IPS-20b (cell line): ENCODE results near the gene CASP14.
A peak's percentile ranks its signal among the peaks of the same experiment; 100 is the strongest.
"Not testable (repeated sequence)": the region's sequence is repeated elsewhere in the genome, so short reads cannot be mapped to it uniquely, and the experiment has no call there.

Experiments
- H3K27ac ChIP-seq: one replicate; pipeline ENCODE4 v1.5.1; 2013; ENCODE audit warnings: low read length
- H3K27me3 ChIP-seq: 2 replicates; pipeline ENCODE4 v1.6.1; 2013; ENCODE audit warnings: mild to moderate bottlenecking, low read length, inconsistent platforms; ENCODE audit not compliant: insufficient read depth
- H3K36me3 ChIP-seq: 2 replicates; pipeline ENCODE4 v1.6.1; 2013; ENCODE audit warnings: low read depth, mild to moderate bottlenecking, inconsistent platforms, low read length, moderate library complexity; ENCODE audit not compliant: insufficient read depth
- H3K4me1 ChIP-seq: 2 replicates; pipeline ENCODE4 v1.6.1; 2013; ENCODE audit warnings: mild to moderate bottlenecking, control low read depth, inconsistent platforms, low read length, moderate library complexity; ENCODE audit not compliant: insufficient read depth
- H3K4me3 ChIP-seq: 2 replicates; pipeline ENCODE4 v1.5.1; 2013; ENCODE audit warnings: mild to moderate bottlenecking, low read length, inconsistent platforms
- H3K9ac ChIP-seq: 2 replicates; pipeline ENCODE4 v1.6.1; 2013; ENCODE audit warnings: low read depth, mild to moderate bottlenecking, inconsistent platforms, low read length, moderate library complexity
- H3K9me3 ChIP-seq: 2 replicates; pipeline ENCODE4 v1.6.1; 2013; ENCODE audit warnings: mild to moderate bottlenecking, low read depth, low read length, inconsistent platforms; ENCODE audit not compliant: insufficient read depth

CASP14 gene

DNA sequence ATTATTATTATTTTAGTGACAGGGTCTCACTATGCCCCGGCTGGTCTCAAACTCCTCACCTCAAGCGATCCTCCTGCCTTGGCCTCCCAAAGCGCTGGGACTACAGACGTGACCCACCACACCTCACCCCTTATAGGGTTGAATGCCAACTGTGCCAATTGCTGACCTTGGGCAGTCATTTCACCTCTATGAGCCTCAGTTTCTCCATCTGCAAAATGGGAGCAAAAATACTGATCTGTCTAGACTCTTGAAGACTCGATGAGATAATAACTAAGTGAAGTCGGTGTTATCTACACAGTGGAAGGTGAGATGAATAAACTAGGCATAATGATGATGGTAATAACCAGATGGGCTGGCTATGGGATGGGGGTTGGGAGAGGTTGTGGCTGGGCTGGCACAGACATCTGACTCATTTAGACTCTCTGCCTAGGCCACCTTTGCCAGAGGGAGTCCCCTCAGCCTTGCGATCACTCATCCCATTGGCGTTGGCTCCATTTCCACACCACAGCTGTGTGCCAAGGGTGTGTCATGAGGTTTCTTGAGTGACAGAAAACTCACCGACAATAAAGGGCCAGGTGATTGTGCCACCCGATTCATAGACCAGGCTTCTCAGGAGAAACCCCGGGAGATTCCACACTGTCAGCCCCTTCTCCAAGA is at the start of gene CASP14:
TSS of gene CASP14 (plus strand) at position 596 of the 657 bp plus-strand sequence. CDS start 2,772 bp downstream, outside the sequence.
- Histone ChIP-seq H3K9me3 (no peaks in the 10 kb centered on the region; the same call in none of the 2 replicates), H3K36me3 (no peaks in the 10 kb centered on the region), H3K9ac (no peak within 1 kb of the TSS), H3K27me3 (no peaks in the 10 kb centered on the region), H3K27ac (no peak within 1 kb of the TSS), H3K4me1 (no peaks in the 10 kb centered on the region), H3K4me3 (no peak within 1 kb of the TSS)

DNA sequence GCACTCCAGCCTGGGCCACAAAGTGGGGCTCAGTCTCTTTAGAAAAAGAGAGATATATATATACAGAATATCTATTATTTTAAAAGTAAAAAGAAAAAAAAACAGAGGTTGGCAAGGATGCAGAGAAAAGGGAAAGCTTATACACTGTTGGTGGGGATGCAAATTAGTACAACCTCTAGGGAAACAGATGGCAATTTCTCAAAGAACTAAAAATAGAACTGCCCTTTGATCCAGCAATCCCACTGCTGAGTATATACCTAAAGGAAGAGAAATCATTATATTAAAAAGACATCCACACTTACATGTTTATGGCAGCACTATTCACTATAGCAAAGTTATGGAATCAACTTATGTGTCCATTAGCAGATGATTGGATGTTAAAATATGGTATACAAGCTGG is 41.0 kb upstream of the CASP14 start:
- Histone ChIP-seq H3K27me3 (peaks cover 50% of the 10 kb centered on the region), H3K36me3 (no peaks in the 10 kb centered on the region), H3K9me3 (no peaks in the 10 kb centered on the region), H3K4me1 (no peaks in the 10 kb centered on the region), H3K4me3 (no peak overlapping the region), H3K27ac (no peak overlapping the region), H3K9ac (no peak overlapping the region)

GRCh38 chr19:15010501-15011300 is 38.6 kb upstream of the CASP14 start:
- Histone ChIP-seq H3K4me3 (peak overlapping the region; percentile 67), H3K9me3 (no peaks in the 10 kb centered on the region), H3K9ac (peak overlapping the region; percentile 63; the same call in 1 of the 2 replicates)

GRCh38 chr19:15014579-15014978 is 34.7 kb upstream of the CASP14 start:
- H3K4me3 ChIP-seq: no peak overlapping the region
- H3K27me3 ChIP-seq: peaks cover 72% of the 10 kb centered on the region
- no peaks in the 10 kb centered on the region for H3K4me1 ChIP-seq
- H3K27ac ChIP-seq: no peak overlapping the region
- H3K36me3 ChIP-seq: no peaks in the 10 kb centered on the region
- no peaks in the 10 kb centered on the region for H3K9me3 ChIP-seq
- H3K9ac ChIP-seq: no peak overlapping the region

More at GRCh38 chr19:15010501-15011300, 38.6 kb upstream of the CASP14 start:
- Histone ChIP-seq H3K4me1 (no peaks in the 10 kb centered on the region), H3K27ac (no peak overlapping the region), H3K36me3 (no peaks in the 10 kb centered on the region), H3K27me3 (peaks cover 69% of the 10 kb centered on the region)

DNA sequence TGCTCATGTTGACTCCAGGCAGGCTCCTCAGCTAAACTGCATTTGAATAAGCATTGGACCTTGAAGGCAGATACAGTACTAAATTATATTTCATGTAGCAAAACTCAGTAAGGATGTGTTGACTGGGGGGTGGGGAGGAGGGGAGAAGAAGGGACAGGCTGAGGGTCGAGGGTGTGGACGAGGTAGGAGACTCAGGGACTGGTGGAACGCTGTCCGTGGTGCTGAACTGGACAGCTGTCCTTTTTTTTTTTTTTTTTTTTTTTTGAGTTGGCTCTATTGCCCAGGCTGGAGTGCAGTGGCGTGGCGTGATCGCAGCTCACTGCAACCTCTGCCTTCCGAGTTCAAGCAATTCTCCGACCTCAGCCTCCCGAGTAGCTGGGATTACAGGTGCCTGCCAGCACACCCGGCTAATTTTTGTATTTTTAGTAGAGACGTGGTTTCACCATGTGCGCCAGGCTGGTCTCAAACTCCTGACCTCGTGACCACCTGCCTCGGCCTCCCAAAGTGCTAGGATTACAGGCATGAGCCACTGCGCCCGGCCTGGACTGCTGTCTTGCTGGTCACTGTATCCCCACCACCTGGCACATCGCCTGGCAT is 33.2 kb upstream of the CASP14 start:
- H3K36me3 ChIP-seq: no peaks in the 10 kb centered on the region
- H3K4me1 ChIP-seq: no peaks in the 10 kb centered on the region
- H3K27me3 ChIP-seq: peaks cover 58% of the 10 kb centered on the region
- no peak overlapping the region for H3K4me3 ChIP-seq
- no peak overlapping the region for H3K27ac ChIP-seq
- H3K9ac ChIP-seq: no peak overlapping the region
- H3K9me3 ChIP-seq: no peaks in the 10 kb centered on the region

DNA sequence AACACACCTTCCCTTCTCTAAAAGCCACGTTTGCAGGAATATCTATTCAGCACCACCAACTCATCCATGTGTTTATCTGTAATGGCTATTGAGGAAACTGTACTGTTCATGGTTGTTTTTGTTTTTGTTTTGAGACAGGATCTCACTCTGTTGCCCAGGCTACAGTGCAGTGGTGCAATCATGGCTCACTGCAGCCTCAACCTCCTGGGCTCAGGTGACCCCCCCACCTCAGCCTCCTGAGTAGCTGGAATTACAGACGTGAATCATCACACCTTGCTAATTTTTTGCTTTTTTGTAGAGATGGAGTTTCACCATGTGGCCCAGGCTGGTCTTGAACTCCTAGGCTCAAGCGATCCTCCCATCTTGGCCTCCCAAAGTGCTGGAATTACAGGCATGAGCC is 30.4 kb upstream of the CASP14 start:
- not testable (repeated sequence) for H3K36me3 ChIP-seq, H3K9ac ChIP-seq, H3K9me3 ChIP-seq, H3K4me1 ChIP-seq, H3K4me3 ChIP-seq, H3K27ac ChIP-seq
- peaks cover 44% of the 10 kb centered on the region for H3K27me3 ChIP-seq

GRCh38 chr19:15021286-15022007 is 27.8 kb upstream of the CASP14 start:
- Histone ChIP-seq H3K36me3 (no peaks in the 10 kb centered on the region), H3K9ac (no peak overlapping the region), H3K27ac (no peak overlapping the region), H3K4me1 (no peaks in the 10 kb centered on the region), H3K9me3 (no peaks in the 10 kb centered on the region), H3K4me3 (no peak overlapping the region), H3K27me3 (peaks cover 29% of the 10 kb centered on the region)

- Histone ChIP-seq H3K4me3 (no peak overlapping the region), H3K9me3 (no peaks in the 10 kb centered on the region; the same call in 1 of the 2 replicates), H3K27me3 (peaks cover 20% of the 10 kb centered on the region), H3K27ac (no peak overlapping the region), H3K36me3 (no peaks in the 10 kb centered on the region), H3K4me1 (no peaks in the 10 kb centered on the region), H3K9ac (no peak overlapping the region)
Observed at GRCh38 chr19:15022752-15023151, 26.5 kb upstream of the CASP14 start.

DNA sequence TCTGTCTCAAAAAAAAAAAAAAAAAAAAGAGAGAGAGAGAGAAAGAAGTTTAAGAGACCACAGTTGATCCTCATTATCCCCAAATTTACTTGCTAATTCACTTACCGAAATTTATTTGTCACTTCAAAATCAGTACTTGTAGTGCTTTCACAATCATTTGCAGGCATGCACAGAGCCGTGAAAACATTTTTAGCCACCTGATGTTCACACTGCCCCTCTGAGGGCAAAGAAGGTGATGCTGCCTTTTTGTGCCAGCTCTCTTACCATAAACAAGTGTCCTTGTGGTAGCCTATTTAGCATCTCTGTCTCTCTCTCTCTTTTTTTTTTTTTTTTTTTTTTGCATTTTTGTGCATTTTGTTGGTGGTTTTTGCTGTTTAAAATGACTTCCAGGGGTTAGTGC is 24.1 kb upstream of the CASP14 start:
- no peak overlapping the region for H3K27ac ChIP-seq

DNA sequence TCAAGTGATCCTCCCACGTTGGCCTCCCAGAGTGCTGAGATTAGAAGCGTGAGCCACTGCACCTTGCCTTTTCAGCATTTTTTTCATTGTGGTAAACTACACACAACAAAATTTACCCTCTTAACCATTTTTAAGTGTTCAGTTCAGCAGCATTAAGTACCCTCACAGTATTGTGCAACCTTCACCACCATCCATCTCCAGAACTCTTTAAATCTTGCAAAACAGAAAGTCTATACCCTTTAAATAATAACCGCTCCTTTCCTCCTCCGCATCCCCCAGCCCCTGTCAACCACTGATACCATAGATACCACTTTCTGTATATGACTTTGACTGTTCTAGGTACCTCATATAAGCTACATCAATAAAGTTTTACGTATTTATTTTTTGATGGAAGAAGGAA is 20.8 kb upstream of the CASP14 start:
- Histone ChIP-seq H3K36me3 (no peaks in the 10 kb centered on the region), H3K27ac (no peak overlapping the region), H3K4me1 (no peaks in the 10 kb centered on the region), H3K9me3 (no peaks in the 10 kb centered on the region; the same call in 1 of the 2 replicates), H3K27me3 (peaks cover 7% of the 10 kb centered on the region), H3K9ac (no peak overlapping the region), H3K4me3 (no peak overlapping the region)

More for the DNA sequence above, 24.1 kb upstream of the CASP14 start:
- H3K36me3 ChIP-seq: no peaks in the 10 kb centered on the region
- H3K9me3 ChIP-seq: no peaks in the 10 kb centered on the region; the same call in 1 of the 2 replicates
- H3K27me3 ChIP-seq: peaks cover 20% of the 10 kb centered on the region
- no peak overlapping the region for H3K4me3 ChIP-seq
- no peaks in the 10 kb centered on the region for H3K4me1 ChIP-seq
- no peak overlapping the region for H3K9ac ChIP-seq

- Histone ChIP-seq H3K4me3 (no peak overlapping the region), H3K9ac (no peak overlapping the region), H3K27me3 (no peaks in the 10 kb centered on the region; the same call in 1 of the 2 replicates), H3K27ac (no peak overlapping the region), H3K9me3 (no peaks in the 10 kb centered on the region; the same call in 1 of the 2 replicates), H3K36me3 (no peaks in the 10 kb centered on the region), H3K4me1 (no peaks in the 10 kb centered on the region)
Observed at GRCh38 chr19:15031675-15032074, 17.6 kb upstream of the CASP14 start.
